Activated CD4-positive, CD25-positive, alpha-beta regulatory T cell treated with anti-CD3 and anti-CD28 coated beads, Interleukin-2, amount 50 U/mL, for 16 hours (primary cell): ENCODE data around the gene FCRLB.
"Not testable (repeated sequence)": the region's sequence is repeated elsewhere in the genome, so short reads cannot be mapped to it uniquely, and the experiment has no call there.

Experiments used
- DNase-seq: peaks from one replicate; pipeline ENCODE4 v3.0.0-alpha.2; 2020; ENCODE audit warnings: low read depth, low spot score

FCRLB gene

GRCh38 chr1:161739865-161740566 lies 18.7 kb downstream of the FCRLB start:
- DNase-seq, result no peak

DNA sequence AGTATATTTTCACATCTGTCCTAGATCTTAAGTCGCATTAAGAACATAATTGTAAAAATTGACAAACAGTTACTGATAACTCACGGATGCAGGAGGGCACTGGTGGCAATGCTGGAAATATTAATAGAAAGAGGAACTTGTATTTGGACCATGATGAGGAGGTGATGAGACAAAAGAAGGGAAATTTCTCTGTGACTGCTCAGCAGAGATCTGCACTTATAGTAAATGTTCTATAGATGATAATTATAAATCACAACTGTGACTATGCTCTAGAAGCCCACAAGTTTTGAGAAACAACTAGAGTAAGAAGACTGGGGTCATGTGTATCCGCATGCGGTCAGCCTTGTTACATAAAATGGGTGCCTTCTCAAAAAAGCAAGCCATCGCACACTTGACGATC lies 19.6 kb downstream of the FCRLB start:
- no peak for DNase-seq

DNA sequence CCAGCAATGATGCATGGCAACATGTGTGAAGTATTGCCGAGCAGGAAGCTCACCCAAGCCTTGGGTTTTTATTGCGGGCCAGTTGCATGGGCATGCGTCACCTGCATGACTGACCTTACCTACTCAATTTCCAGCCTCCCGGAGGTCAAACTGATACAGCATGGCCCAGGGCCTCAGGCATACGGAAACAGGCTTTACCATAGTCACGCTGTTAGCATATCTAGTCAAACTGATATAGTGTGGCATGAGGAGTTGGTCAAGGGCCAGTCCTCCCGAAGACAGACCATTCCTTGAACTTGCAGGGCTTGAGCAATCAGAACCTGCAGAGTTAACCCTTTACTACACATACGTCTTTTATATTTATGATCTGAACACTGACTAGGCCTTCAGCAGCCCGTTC lies 21.9 kb downstream of the FCRLB start:
- DNase-seq, result no peak

- DNase-seq, result no peak
Measured at GRCh38 chr1:161747801-161748200, 26.5 kb downstream of the FCRLB start.

- peak; percentile 72 for DNase-seq
Measured at GRCh38 chr1:161749509-161750407, 28.4 kb downstream of the FCRLB start, which contains the start of gene DUSP12. DUSP12 (plus strand) TSS chr1:161749786; CDS start chr1:161749802, 16 bp downstream.

DNA sequence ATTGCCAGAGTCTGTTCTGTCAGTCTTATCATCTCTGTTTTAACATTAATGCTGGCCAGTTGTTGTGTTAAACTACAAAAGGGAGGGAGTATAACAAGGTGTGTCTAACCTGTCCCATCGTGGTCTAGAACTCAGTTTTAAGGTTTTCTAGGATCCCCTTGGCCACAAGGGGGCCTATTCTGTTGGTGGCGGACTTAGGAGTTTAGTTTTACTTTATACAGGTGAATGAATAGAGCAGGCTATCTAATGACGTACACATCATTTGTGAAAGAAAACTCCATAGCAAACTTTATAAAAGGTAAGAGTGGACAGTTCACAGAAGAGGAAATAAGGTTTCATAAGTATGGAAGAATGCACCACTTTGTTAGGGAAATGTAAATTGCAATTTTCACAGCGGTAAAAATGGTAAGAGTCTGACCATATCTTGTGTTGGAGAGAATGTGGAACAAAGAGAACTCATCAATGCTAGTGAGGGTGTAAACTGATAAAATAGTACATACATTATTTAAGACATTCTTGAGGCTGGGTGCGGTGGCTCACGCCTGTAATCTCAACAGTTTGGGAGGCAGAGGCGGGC lies 42.3 kb downstream of the FCRLB start:
- DNase-seq, result peak; percentile 16

DNA sequence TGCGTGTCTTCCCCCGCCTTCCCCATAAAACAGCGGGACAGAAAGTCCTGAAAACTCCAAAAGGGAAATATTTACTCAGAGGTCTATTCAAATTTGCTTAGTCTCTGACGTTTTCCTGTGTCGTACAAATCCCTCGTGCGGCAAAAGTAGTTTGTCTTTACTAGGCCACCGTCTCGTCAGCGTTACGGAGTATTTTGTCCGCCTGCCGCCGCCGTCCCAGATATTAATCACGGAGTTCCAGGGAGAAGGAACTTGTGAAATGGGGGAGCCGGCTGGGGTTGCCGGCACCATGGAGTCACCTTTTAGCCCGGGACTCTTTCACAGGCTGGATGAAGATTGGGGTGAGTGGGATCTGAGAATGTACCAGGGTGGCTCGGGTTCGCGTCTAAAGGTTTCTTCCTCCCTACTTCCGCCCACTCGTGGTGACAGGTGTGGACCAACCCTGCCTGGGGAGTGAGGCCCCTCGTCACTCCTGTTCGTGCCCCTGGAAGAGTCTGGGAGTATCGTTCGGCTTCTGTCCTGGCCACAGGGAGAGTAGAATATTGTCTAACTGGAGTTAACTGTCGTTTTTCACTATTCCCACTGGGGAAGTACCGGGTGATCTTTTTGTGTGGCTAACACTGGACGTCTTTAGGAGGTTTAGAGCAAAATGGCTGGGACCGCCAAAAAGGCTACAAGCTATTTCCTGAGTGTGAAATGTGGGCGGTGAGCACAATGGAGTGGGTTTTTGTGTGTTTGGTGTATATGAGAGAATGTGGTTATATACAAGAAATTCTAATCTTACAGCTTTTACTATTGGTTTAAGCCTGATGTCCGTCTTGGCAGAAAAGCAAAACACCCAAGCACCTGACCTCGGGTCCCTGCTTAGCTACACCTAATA lies 45.0 kb downstream of the FCRLB start, which contains the start of gene ATF6:
Gene ATF6 (plus strand): TSS at position 219 of the 880 bp plus-strand sequence. CDS start 41 bp downstream, at position 260.
- DNase-seq, result peak; percentile 55

GRCh38 chr1:161768461-161768860 lies 47.1 kb downstream of the FCRLB start:
- DNase-seq, result no peak

DNA sequence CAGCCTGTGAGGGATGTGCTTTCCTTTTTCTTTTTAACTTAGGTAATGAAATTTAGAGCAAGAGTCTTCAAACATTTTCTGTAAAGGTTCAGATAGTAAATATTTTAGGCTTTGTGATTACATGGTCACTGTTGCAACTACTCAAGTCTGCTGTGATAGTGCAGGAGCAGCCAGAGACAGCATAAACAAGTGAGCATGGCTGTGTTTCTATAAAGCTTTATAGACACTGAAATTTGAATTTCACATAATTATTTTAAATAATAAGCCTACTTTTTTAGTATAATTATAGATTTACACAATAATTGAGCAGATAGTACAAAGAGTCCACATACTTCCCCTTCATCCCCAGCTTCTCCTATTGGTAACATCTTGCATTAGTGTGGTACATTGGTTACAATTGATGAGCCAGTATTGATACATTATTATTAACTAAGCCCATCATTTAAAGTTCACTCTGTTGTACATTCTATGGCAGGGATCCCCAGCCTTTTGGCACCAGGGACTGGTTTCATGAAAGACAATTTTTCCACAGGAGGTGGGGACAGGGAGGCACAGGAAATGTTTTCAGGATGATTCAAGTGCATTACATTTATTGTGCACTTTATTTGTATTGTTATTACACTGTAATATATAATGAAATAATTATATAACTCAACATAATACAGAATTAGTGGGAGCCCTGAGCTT lies 47.8 kb downstream of the FCRLB start:
- no peak for DNase-seq

- not testable (repeated sequence) for DNase-seq
Measured at GRCh38 chr1:161769673-161770045, 48.3 kb downstream of the FCRLB start.

GRCh38 chr1:161770250-161770649 lies 48.9 kb downstream of the FCRLB start:
- DNase-seq, result no peak

GRCh38 chr1:161771161-161771560 lies 49.8 kb downstream of the FCRLB start:
- DNase-seq, result no peak

GRCh38 chr1:161771973-161772372 lies 50.6 kb downstream of the FCRLB start:
- no peak for DNase-seq

DNA sequence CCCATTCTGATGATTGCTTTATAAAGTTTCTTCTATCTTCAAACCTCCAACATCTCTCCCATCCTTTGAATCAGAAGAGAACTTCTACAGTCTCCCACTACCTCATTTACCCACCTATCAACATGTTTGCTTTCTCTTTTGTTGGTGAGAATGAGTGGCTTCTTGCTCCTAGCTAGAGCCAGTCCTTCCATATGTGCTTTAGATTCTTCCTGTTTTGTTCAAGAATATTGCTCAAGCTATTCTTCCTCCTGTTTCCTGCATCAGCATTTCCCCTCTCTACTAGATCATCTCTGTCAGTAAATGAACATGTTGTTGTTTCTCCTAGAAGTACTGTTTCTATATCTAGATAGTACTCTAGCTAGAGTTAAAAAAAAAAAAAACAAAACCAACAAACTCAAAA lies 51.1 kb downstream of the FCRLB start:
- no peak for DNase-seq

DNA sequence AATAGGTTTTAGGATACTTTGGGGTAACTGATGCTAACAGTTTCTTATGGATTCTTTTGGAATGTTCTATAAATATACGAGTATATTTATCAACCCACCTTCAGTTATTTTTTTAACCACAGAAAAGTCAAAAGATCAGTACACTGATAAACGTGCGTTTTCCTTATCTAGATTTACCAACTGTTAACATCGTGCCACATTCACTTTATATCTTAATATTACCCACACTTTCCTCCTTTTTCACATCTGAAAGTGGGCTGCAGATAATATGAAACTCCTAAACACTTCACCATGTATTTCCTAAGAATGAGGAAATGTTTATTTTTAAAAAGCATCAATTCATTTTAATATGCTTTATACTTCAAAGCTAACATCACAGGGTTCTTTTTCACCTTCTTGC lies 52.4 kb downstream of the FCRLB start:
- no peak for DNase-seq

- no peak for DNase-seq
Measured at GRCh38 chr1:161777261-161777660, 55.9 kb downstream of the FCRLB start.
